A204.1 (cell line): ENCODE data around the gene MAP3K6.

Source experiments
- FAIRE-seq: peaks from 2 replicates; lab custom pipeline; 2012; peaks lifted over from hg19 to GRCh38; lab: Jason Lieb, UNC

The MAP3K6 gene

GRCh38 chr1:27356277-27356618, 10.5 kb downstream of the MAP3K6 start:
- FAIRE-seq: no peak

GRCh38 chr1:27355683-27356082, 11.1 kb downstream of the MAP3K6 start:
- no peak for FAIRE-seq

GRCh38 chr1:27353629-27354028, 13.1 kb downstream of the MAP3K6 start:
- no peak for FAIRE-seq

GRCh38 chr1:27353166-27353565, 13.6 kb downstream of the MAP3K6 start:
- FAIRE-seq: no peak

- no peak for FAIRE-seq
Measured at GRCh38 chr1:27351541-27352107, 15.1 kb downstream of the MAP3K6 start.

GRCh38 chr1:27350663-27351540, 15.9 kb downstream of the MAP3K6 start:
- FAIRE-seq: no peak

GRCh38 chr1:27349784-27350662, 16.7 kb downstream of the MAP3K6 start:
- FAIRE-seq: no peak

GRCh38 chr1:27348861-27349783, 17.6 kb downstream of the MAP3K6 start:
- FAIRE-seq: no peak

GRCh38 chr1:27346991-27347624, 19.7 kb downstream of the MAP3K6 start:
- no peak for FAIRE-seq

GRCh38 chr1:27346357-27346756, 20.4 kb downstream of the MAP3K6 start:
- FAIRE-seq: no peak

GRCh38 chr1:27345272-27345671, 21.5 kb downstream of the MAP3K6 start:
- FAIRE-seq: no peak

GRCh38 chr1:27343639-27344025, 23.1 kb downstream of the MAP3K6 start:
- FAIRE-seq: no peak

- FAIRE-seq: no peak
Measured at GRCh38 chr1:27342778-27343638, 23.8 kb downstream of the MAP3K6 start.

- FAIRE-seq: no peak
Measured at GRCh38 chr1:27342391-27342777, 24.4 kb downstream of the MAP3K6 start.

GRCh38 chr1:27341525-27342252, 25.1 kb downstream of the MAP3K6 start, which contains the start of gene SYTL1:
Gene SYTL1, plus strand, starts transcription at chr1:27342022. Its CDS starts 3,313 bp downstream, at chr1:27345335.
- FAIRE-seq: no peak

- no peak for FAIRE-seq
Measured at GRCh38 chr1:27339213-27339612, 27.5 kb downstream of the MAP3K6 start.

- FAIRE-seq: no peak
Measured at GRCh38 chr1:27338751-27339150, 28.0 kb downstream of the MAP3K6 start.

GRCh38 chr1:27336756-27337155, 30.0 kb downstream of the MAP3K6 start:
- FAIRE-seq: no peak
